ENCODE measurements around the gene FANCM. TPM values are rescaled to one million over a fixed set of nuclear protein-coding genes. Genes with fewer than 3 reads are reported as not detected.

FANCM gene
- 1.3 and 1.8 TPM in 2 replicates for total RNA-seq (2014; rRNA removed; shearing (Covaris generic); ENCODE audit: low replicate concordance)

GRCh38 chr14:45135659-45136395, at the start of gene FANCM:
TSS of gene FANCM (plus strand) at chr14:45135930. CDS start at chr14:45136032, 102 bp downstream.
- in situ Hi-C loops (cut with HindIII; ENCODE audit: low pct_unique_long_range_greater_than_20kb, low sequenced_read_pairs): no loop called here
- peak; percentile 89 for DNase-seq (ENCODE audit: low read depth)

GRCh38 chr14:45089813-45090212, 45.9 kb upstream of the FANCM start:
- in situ Hi-C loops (cut with HindIII; ENCODE audit: low pct_unique_long_range_greater_than_20kb, low sequenced_read_pairs): no loop called here
- DNase-seq (ENCODE audit: low read depth): no peak

- in situ Hi-C loops (cut with HindIII; ENCODE audit: low pct_unique_long_range_greater_than_20kb, low sequenced_read_pairs): no loop called here
- DNase-seq (ENCODE audit: low read depth): no peak
These were observed 44.0 kb upstream of the FANCM start for GRCh38 chr14:45091710-45092109.

GRCh38 chr14:45094275-45094674, 41.5 kb upstream of the FANCM start:
- in situ Hi-C loops (cut with HindIII; ENCODE audit: low pct_unique_long_range_greater_than_20kb, low sequenced_read_pairs): no loop called here
- DNase-seq (ENCODE audit: low read depth): no peak

GRCh38 chr14:45095143-45095542, 40.6 kb upstream of the FANCM start:
- in situ Hi-C loops (cut with HindIII; ENCODE audit: low pct_unique_long_range_greater_than_20kb, low sequenced_read_pairs): no loop called here
- no peak for DNase-seq (ENCODE audit: low read depth)

GRCh38 chr14:45096218-45096617, 39.5 kb upstream of the FANCM start:
- in situ Hi-C loops (cut with HindIII; ENCODE audit: low pct_unique_long_range_greater_than_20kb, low sequenced_read_pairs): no loop called here
- DNase-seq (ENCODE audit: low read depth): no peak

GRCh38 chr14:45103806-45104205, 31.9 kb upstream of the FANCM start:
- no peak for DNase-seq (ENCODE audit: low read depth)
- in situ Hi-C loops (cut with HindIII; ENCODE audit: low pct_unique_long_range_greater_than_20kb, low sequenced_read_pairs): no loop called here

GRCh38 chr14:45104561-45104960, 31.2 kb upstream of the FANCM start:
- in situ Hi-C loops (cut with HindIII; ENCODE audit: low pct_unique_long_range_greater_than_20kb, low sequenced_read_pairs): no loop called here
- DNase-seq (ENCODE audit: low read depth): no peak

- in situ Hi-C loops (cut with HindIII; ENCODE audit: low pct_unique_long_range_greater_than_20kb, low sequenced_read_pairs): no loop called here
- DNase-seq (ENCODE audit: low read depth): no peak
These were observed 22.6 kb upstream of the FANCM start for GRCh38 chr14:45112896-45113781.

- in situ Hi-C loops (cut with HindIII; ENCODE audit: low pct_unique_long_range_greater_than_20kb, low sequenced_read_pairs): no loop called here
- no peak for DNase-seq (ENCODE audit: low read depth)
These were observed 21.4 kb upstream of the FANCM start for GRCh38 chr14:45114327-45114726.

- in situ Hi-C loops (cut with HindIII; ENCODE audit: low pct_unique_long_range_greater_than_20kb, low sequenced_read_pairs): no loop called here
- no peak for DNase-seq (ENCODE audit: low read depth)
These were observed 17.1 kb upstream of the FANCM start for GRCh38 chr14:45118594-45118993.

- in situ Hi-C loops (cut with HindIII; ENCODE audit: low pct_unique_long_range_greater_than_20kb, low sequenced_read_pairs): no loop called here
- DNase-seq (ENCODE audit: low read depth): no peak
These were observed 15.6 kb upstream of the FANCM start for GRCh38 chr14:45120096-45120495.

GRCh38 chr14:45123271-45123670, 12.5 kb upstream of the FANCM start:
- DNase-seq (ENCODE audit: low read depth): no peak
- in situ Hi-C loops (cut with HindIII; ENCODE audit: low pct_unique_long_range_greater_than_20kb, low sequenced_read_pairs): no loop called here

- in situ Hi-C loops (cut with HindIII; ENCODE audit: low pct_unique_long_range_greater_than_20kb, low sequenced_read_pairs): no loop called here
- no peak for DNase-seq (ENCODE audit: low read depth)
These were observed 10.0 kb upstream of the FANCM start for GRCh38 chr14:45125754-45126153.

- no peak for DNase-seq (ENCODE audit: low read depth)
- in situ Hi-C loops (cut with HindIII; ENCODE audit: low pct_unique_long_range_greater_than_20kb, low sequenced_read_pairs): no loop called here
These were observed 6.6 kb upstream of the FANCM start for GRCh38 chr14:45128963-45129629.

- in situ Hi-C loops (cut with HindIII; ENCODE audit: low pct_unique_long_range_greater_than_20kb, low sequenced_read_pairs): no loop called here
- DNase-seq (ENCODE audit: low read depth): peak; percentile 4
These were observed 2.1 kb upstream of the FANCM start for GRCh38 chr14:45133683-45134050.

GRCh38 chr14:45134051-45134958, 1.4 kb upstream of the FANCM start, which contains the start of gene FKBP3:
TSS of gene FKBP3 (minus strand) at chr14:45134481. CDS start at chr14:45134456, 25 bp downstream.
- in situ Hi-C loops (cut with HindIII; ENCODE audit: low pct_unique_long_range_greater_than_20kb, low sequenced_read_pairs): no loop called here
- peak; percentile 97 for DNase-seq (ENCODE audit: low read depth)

GRCh38 chr14:45135156-45135555, 574 bp upstream of the FANCM start:
- in situ Hi-C loops (cut with HindIII; ENCODE audit: low pct_unique_long_range_greater_than_20kb, low sequenced_read_pairs): no loop called here
- no peak for DNase-seq (ENCODE audit: low read depth)

Data from Caki2 (cell line).